Ovary (tissue), 9 donors: ENCODE data around the gene ZNF653. TPM values are rescaled to one million over a fixed set of nuclear protein-coding genes. Genes with fewer than 3 reads are reported as not detected.
A peak's percentile ranks its signal among the peaks of the same experiment; 100 is the strongest.

Experiments
- DNase-seq, 5 donors: peaks; one replicate each; pipeline ENCODE4 v3.0.0-alpha.2; 2019 to 2020
- H3K27ac ChIP-seq, 2 donors: fragments of 200-600 bp; one replicate each; pipeline versions ENCODE4 v1.5.1 to v1.8.0; 2019 to 2022
- H3K27me3 ChIP-seq: fragments of 200-600 bp; one replicate; pipeline ENCODE4 v1.8.0; 2022
- H3K36me3 ChIP-seq: fragments of 200-600 bp; sonication (generic); one replicate; pipeline ENCODE4 v1.5.1; 2019
- H3K4me1 ChIP-seq: one replicate; pipeline ENCODE4 v1.8.1; 2013; ENCODE audit warnings: mild to moderate bottlenecking, moderate library complexity; ENCODE audit not compliant: insufficient read depth
- H3K4me3 ChIP-seq: fragments of 200-600 bp; sonication (generic); one replicate; pipeline ENCODE4 v1.5.1; 2017
- H3K9me3 ChIP-seq, 2 donors: fragments of 200-600 bp in 1 of 2; sonication (generic) in 1 of 2; one replicate each; pipeline versions ENCODE4 v1.5.1 to v1.8.1; 2013 to 2019; ENCODE audit warnings: mild to moderate bottlenecking in 1 of 2, moderate library complexity in 1 of 2
- CTCF ChIP-seq, 3 donors: fragments of 450-650 bp in 2 of 3; fragments of 200-600 bp in 1 of 3; IDR thresholded peaks; one replicate each; pipeline versions ENCODE4 v1.5.1 to v1.8.0; 2016 to 2022; ENCODE audit warnings: antibody characterized with exemption in 3 of 3, mild to moderate bottlenecking in 1 of 3
- EP300 ChIP-seq: sonication (generic); formaldehyde crosslinking; IDR thresholded peaks from one replicate; pipeline ENCODE4 v1.6.1; 2017; ENCODE audit warnings: antibody characterized with exemption
- POLR2A ChIP-seq: fragments of 450-650 bp; IDR thresholded peaks from one replicate; pipeline ENCODE4 v1.6.1; 2017; ENCODE audit warnings: antibody characterized with exemption, mild to moderate bottlenecking, moderate library complexity
- WGBS, 3 donors: extraction: QIAGEN DNeasy Blood & Tissue Kit in 1 of 3; methylation state at CpG; one replicate each; pipeline versions ENCODE4 v1.1.5 to v1.1.7; 2013 to 2017; 5-methylcytosine and 5-hydroxymethylcytosine counted together
- intact Hi-C, 4 donors: fragments of 100-400 bp; cut with DNase I; formaldehyde crosslinking; loops; one replicate each; pipeline versions ENCODE4 v1.11.0 to v1.15.1; 2022 to 2023
- polyA plus RNA-seq, 2 donors: library from polyadenylated mRNA; stranded (reverse); fragments of 200-250 nt in 1 of 2; fragments of 350-450 nt in 1 of 2; fragmentation: Illumina TruSeq in 1 of 2; extraction: RNeasy Lipid Tissue Mini Kit (QIAGEN cat#74804) in 1 of 2; gene quantifications; one replicate each; pipeline ENCODE4 v1.2.3, GENCODE V29; 2013 to 2014
- total RNA-seq, 7 donors: library from RNA; depleted of rRNA in 2 of 7; stranded (reverse); fragments of >200 nt in 2 of 7; fragmentation: NEBNext Ultra II Directional in 3 of 7; extraction: Animal tissue kit (Norgen Biotek cat#: 25700) in 3 of 7; gene quantifications; one replicate each; pipeline versions ENCODE4 v1.1.0 to v1.2.4, GENCODE V29; 2016 to 2023
- donor health status: DM: no; HTN: no; CAD: no; lungs with moderate emphysema.
- donor health status: DM: no; HTN: no; CAD: no.
- donor health status: Bipolar disorder and iron deficiency.
- donor health status: DM: yes; HTN: yes; CAD: no.
- donor health status: DM: no; HTN: no; CAD: no.
- donor health status: DM: yes; HTN: yes; CAD: no.

The ZNF653 gene
- total and polyA plus RNA-seq, 9 donors, result 2.9 to 16.8 (median 10.7) TPM

DNA sequence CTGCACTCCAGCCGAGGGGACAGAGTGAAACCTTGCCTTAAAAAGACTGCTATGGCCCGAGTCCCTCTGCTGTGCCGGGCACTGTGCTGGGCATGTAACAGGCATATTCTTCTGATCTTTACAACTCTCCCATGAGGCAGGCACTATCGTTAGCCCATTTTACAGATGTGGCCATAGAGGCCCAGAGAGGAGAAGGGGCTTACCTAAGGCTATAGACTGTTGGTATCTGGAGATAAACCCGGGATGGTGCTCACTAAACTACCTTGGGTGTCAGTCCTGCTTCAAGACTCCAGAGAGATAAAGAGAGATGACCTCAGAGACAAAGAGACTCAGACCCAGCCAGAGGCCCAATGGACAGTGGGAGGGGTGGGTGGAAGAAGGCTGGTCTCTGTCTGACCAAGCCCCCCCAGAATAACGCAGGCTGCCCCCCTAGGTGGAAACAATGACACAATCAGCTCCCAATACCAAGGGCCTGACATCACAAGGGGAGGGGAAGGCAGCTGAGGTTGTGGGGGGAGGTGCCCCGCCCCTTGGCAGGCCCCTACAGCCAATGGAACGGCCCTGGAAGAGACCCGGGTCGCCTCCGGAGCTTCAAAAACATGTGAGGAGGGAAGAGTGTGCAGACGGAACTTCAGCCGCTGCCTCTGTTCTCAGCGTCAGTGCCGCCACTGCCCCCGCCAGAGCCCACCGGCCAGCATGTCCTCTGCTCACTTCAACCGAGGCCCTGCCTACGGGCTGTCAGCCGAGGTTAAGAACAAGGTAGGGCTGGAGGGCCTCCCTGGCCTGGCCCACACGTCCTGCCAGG is 32.8 kb upstream of the ZNF653 start, which contains the start of gene CNN1:
TSS of gene CNN1 (plus strand) at position 620 of the 805 bp plus-strand sequence. CDS start at position 697, 77 bp downstream.
- H3K9me3 ChIP-seq, result no peaks in the 10 kb centered on the region
- H3K27ac ChIP-seq, result peak within 1 kb of the TSS; percentile 40 to 76
- TF ChIP-seq EP300, result peak; percentile 74
- TF ChIP-seq POLR2A, result peak; percentile 88
- TF ChIP-seq CTCF (IDR thresholded peaks at IDR 0.05), result no peak
- H3K27me3 ChIP-seq, result no peaks in the 10 kb centered on the region
- intact Hi-C loops, result no loop called here
- H3K4me1 ChIP-seq, result peaks cover 4% of the 10 kb centered on the region
- H3K36me3 ChIP-seq, result no peaks in the 10 kb centered on the region
- WGBS, 3 donors, result 15 to 19% (median 16%) methylated on average over 21 of the region's 21 CpGs
- peak; percentile 85 to 93 (median 86) for DNase-seq
- H3K4me3 ChIP-seq, result peak within 1 kb of the TSS; percentile 57

DNA sequence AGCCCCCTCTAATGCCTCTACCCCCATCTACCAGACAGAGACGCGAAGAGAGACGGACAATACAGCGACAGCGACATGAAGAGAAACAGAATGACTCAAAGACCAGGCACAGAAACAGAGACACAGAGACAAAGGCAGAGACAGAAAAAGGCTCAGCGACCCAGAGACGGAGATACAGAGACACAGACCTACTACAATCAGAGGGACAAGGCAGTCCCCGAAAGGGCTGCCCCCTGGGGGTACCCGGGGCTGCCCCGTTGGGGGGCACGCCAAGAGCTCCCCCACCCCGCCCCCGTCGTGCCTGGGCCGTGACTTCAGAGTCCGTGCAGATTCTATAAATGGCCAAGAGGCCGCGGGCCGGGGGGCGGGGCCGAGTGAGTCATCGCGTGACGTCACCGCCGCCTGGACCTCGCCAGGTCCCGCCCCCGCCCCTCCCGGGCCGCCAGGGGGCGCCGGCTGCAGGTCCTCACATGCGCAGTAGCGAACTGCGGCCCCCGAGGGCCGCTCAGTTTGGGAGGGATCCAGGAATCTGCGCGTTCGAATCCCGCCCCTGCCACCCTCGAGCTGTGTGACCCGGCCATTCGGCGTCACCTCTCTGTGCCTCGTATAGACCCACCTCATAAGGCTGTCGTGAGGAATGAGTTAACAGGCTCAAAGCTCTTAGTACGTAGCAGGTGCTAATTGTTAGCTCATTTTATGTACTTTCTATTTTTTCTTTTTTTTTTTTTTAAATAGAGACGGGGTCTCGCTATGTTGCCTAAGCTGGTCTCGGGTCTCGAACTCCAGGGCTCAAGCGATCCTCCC is 30.4 kb upstream of the ZNF653 start:
- TF ChIP-seq EP300 (peak; percentile 79), CTCF (IDR thresholded peaks at IDR 0.05) (peak; percentile 96 to 99 (median 96)), POLR2A (peak; percentile 60)
- peak overlapping the region; percentile 78 to 88 for H3K27ac ChIP-seq
- H3K36me3 ChIP-seq, result no peaks in the 10 kb centered on the region
- peaks cover 4% of the 10 kb centered on the region for H3K4me1 ChIP-seq
- peak overlapping the region; percentile 35 for H3K4me3 ChIP-seq
- no peaks in the 10 kb centered on the region for H3K27me3 ChIP-seq
- WGBS, 3 donors, result 7 to 9% (median 7%) methylated on average over 40 to 54 of the region's 54 CpGs
- H3K9me3 ChIP-seq, result no peaks in the 10 kb centered on the region
- intact Hi-C loops, result no loop called here
- DNase-seq, result peak; percentile 91 to 97 (median 96)

DNA sequence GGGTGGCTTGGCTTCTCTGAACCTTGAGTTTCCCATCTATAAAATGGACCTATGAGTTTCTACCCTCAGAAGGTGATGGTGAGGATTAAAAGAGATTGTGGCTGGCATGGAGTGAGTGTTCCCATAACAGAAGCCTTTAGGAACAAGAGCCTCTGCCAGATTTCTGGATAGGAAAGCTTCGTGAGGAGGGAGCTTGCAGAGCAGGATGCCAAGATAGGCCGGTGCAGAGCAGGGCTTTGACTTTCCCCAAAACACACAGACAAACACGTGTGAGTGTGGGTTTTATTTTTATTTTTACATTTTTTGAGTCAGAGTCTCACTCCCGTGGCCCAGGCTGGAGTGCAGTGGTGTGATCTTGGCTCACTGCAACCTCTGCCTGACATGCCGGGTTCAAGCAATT is 29.3 kb upstream of the ZNF653 start:
- H3K9me3 ChIP-seq, result no peaks in the 10 kb centered on the region
- H3K27ac ChIP-seq, result peak overlapping the region; percentile 78 to 88
- DNase-seq, result no peak
- WGBS, 3 donors, result 18 to 21% (median 20%) methylated on average over 5 of the region's 5 CpGs
- H3K4me1 ChIP-seq, result peaks cover 4% of the 10 kb centered on the region
- no peaks in the 10 kb centered on the region for H3K36me3 ChIP-seq
- TF ChIP-seq CTCF (IDR thresholded peaks at IDR 0.05) (no peak), POLR2A (no peak), EP300 (no peak)
- H3K27me3 ChIP-seq, result no peaks in the 10 kb centered on the region
- intact Hi-C loops, result no loop called here
- H3K4me3 ChIP-seq, result no peak overlapping the region

DNA sequence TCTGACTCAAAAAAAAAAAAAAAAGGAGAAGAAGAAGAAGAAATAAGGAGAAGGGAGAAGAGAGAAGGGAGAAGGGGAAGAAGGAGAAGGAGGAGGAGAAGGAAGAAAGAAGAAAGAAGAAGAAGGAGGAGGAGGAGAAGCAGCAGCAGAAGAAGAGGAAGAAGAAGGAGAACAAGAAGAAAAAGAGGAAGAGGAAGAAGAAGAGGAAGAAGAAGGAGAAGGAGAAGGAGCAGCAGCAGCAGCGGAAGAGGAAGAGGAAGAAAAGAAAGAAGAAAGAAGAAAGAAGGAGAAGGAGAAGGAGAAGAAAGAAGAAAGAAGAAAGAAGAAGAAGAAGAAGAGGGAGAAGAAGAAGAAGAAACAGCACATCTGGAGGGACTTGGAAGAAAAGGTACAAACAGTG is 28.9 kb upstream of the ZNF653 start:
- H3K27ac ChIP-seq, result peak overlapping the region; percentile 78 to 88
- no peak for TF ChIP-seq EP300

More for the DNA sequence above, 28.9 kb upstream of the ZNF653 start:
- H3K9me3 ChIP-seq, result no peaks in the 10 kb centered on the region
- peaks cover 4% of the 10 kb centered on the region for H3K4me1 ChIP-seq
- WGBS, 3 donors, result 83 to 94% (median 89%) methylated on average over 1 of the region's 1 CpG
- H3K36me3 ChIP-seq, result no peaks in the 10 kb centered on the region
- no peak for DNase-seq
- intact Hi-C loops, result no loop called here
- H3K4me3 ChIP-seq, result no peak overlapping the region
- H3K27me3 ChIP-seq, result no peaks in the 10 kb centered on the region
